ENCODE data around the gene L3MBTL4. TPM values are rescaled to one million over a fixed set of nuclear protein-coding genes. Genes with fewer than 3 reads are reported as not detected.
"Not testable (repeated sequence)": the region's sequence is repeated elsewhere in the genome, so short reads cannot be mapped to it uniquely, and the experiment has no call there.

The L3MBTL4 gene
- polyA plus RNA-seq, 3 donors, result 4.7 to 5.7 (median 5.1) TPM

- DNase-seq (ENCODE audit: low read depth in 3 of 3, low spot score in 2 of 3), result no peak
These were observed 359.0 kb downstream of the L3MBTL4 start for GRCh38 chr18:6055711-6056110.

GRCh38 chr18:6054256-6054842 is 360.4 kb downstream of the L3MBTL4 start:
- no peak for DNase-seq (ENCODE audit: low read depth in 3 of 3, low spot score in 2 of 3)

- DNase-seq (ENCODE audit: low read depth in 3 of 3, low spot score in 2 of 3), result no peak
These were observed 362.2 kb downstream of the L3MBTL4 start for GRCh38 chr18:6052449-6052913.

GRCh38 chr18:6047596-6047995 is 367.1 kb downstream of the L3MBTL4 start:
- not testable (repeated sequence) for DNase-seq (ENCODE audit: low read depth in 3 of 3, low spot score in 2 of 3)

GRCh38 chr18:6044773-6045172 is 369.9 kb downstream of the L3MBTL4 start:
- no peak for DNase-seq (ENCODE audit: low read depth in 3 of 3, low spot score in 2 of 3)

- DNase-seq (ENCODE audit: low read depth in 3 of 3, low spot score in 2 of 3), result no peak
These were observed 370.4 kb downstream of the L3MBTL4 start for GRCh38 chr18:6044319-6044718.

GRCh38 chr18:6039055-6039454 is 375.7 kb downstream of the L3MBTL4 start:
- no peak for DNase-seq (ENCODE audit: low read depth in 3 of 3, low spot score in 2 of 3)

- no peak for DNase-seq (ENCODE audit: low read depth in 3 of 3, low spot score in 2 of 3)
These were observed 383.3 kb downstream of the L3MBTL4 start for GRCh38 chr18:6031442-6031841.

- DNase-seq (ENCODE audit: low read depth in 3 of 3, low spot score in 2 of 3), result no peak
These were observed 383.7 kb downstream of the L3MBTL4 start for GRCh38 chr18:6031002-6031401.

GRCh38 chr18:6024745-6025248 is 389.9 kb downstream of the L3MBTL4 start:
- DNase-seq (ENCODE audit: low read depth in 3 of 3, low spot score in 2 of 3), result no peak

- DNase-seq (ENCODE audit: low read depth in 3 of 3, low spot score in 2 of 3), result no peak
These were observed 391.2 kb downstream of the L3MBTL4 start for GRCh38 chr18:6023551-6023950.

GRCh38 chr18:6022845-6023244 is 391.9 kb downstream of the L3MBTL4 start:
- DNase-seq (ENCODE audit: low read depth in 3 of 3, low spot score in 2 of 3), result no peak

GRCh38 chr18:6022074-6022444 is 392.7 kb downstream of the L3MBTL4 start:
- no peak for DNase-seq (ENCODE audit: low read depth in 3 of 3, low spot score in 2 of 3)

- no peak for DNase-seq (ENCODE audit: low read depth in 3 of 3, low spot score in 2 of 3)
These were observed 393.2 kb downstream of the L3MBTL4 start for GRCh38 chr18:6021306-6022073.

GRCh38 chr18:6018671-6019070 is 396.0 kb downstream of the L3MBTL4 start:
- DNase-seq (ENCODE audit: low read depth in 3 of 3, low spot score in 2 of 3), result no peak

GRCh38 chr18:6017171-6017570 is 397.5 kb downstream of the L3MBTL4 start:
- DNase-seq (ENCODE audit: low read depth in 3 of 3, low spot score in 2 of 3), result no peak

- no peak for DNase-seq (ENCODE audit: low read depth in 3 of 3, low spot score in 2 of 3)
These were observed 399.3 kb downstream of the L3MBTL4 start for GRCh38 chr18:6015364-6015763.

GRCh38 chr18:6013171-6013810 is 401.4 kb downstream of the L3MBTL4 start:
- no peak for DNase-seq (ENCODE audit: low read depth in 3 of 3, low spot score in 2 of 3)

GRCh38 chr18:6010921-6011320 is 403.8 kb downstream of the L3MBTL4 start:
- DNase-seq (ENCODE audit: low read depth in 3 of 3, low spot score in 2 of 3), result no peak

GRCh38 chr18:6010284-6010683 is 404.4 kb downstream of the L3MBTL4 start:
- DNase-seq (ENCODE audit: low read depth in 3 of 3, low spot score in 2 of 3), result no peak

- no peak for DNase-seq (ENCODE audit: low read depth in 3 of 3, low spot score in 2 of 3)
These were observed 405.0 kb downstream of the L3MBTL4 start for GRCh38 chr18:6009756-6010155.

GRCh38 chr18:6004683-6005082 is 410.0 kb downstream of the L3MBTL4 start:
- no peak for DNase-seq (ENCODE audit: low read depth in 3 of 3, low spot score in 2 of 3)

Measured in right renal cortex interstitium (tissue), 3 donors.